HL-60 (cell line): ENCODE measurements around the gene SKI.

Experiments used
- CTCF ChIP-seq: IDR thresholded peaks from one replicate; pipeline ENCODE4 v1.5.1; 2011; ENCODE audit warnings: low read length, control low read depth, inconsistent platforms; ENCODE audit not compliant: insufficient read depth
- GABPA ChIP-seq: IDR thresholded peaks from 2 replicates; pipeline ENCODE4 v1.6.1; 2012; ENCODE audit warnings: low read depth
- POLR2AphosphoS5 ChIP-seq: IDR thresholded peaks from 2 replicates; pipeline ENCODE4 v1.6.1; 2012; ENCODE audit warnings: low read depth
- REST ChIP-seq: IDR thresholded peaks from 2 replicates; pipeline ENCODE4 v1.6.1; 2012; ENCODE audit warnings: low read depth; ENCODE audit not compliant: insufficient replicate concordance
- SPI1 ChIP-seq: IDR thresholded peaks from 2 replicates; pipeline ENCODE4 v1.6.1; 2012; ENCODE audit warnings: low read depth, mild to moderate bottlenecking, borderline replicate concordance

- TF ChIP-seq CTCF (no peak), REST (no peak), POLR2AphosphoS5 (no peak), GABPA (no peak), SPI1 (no peak)
These were observed 80.7 kb downstream of the SKI start for GRCh38 chr1:2308844-2309243.
